Activated CD4-positive, alpha-beta T cell treated with anti-CD3 and anti-CD28 coated beads, Interleukin-2, amount 50 U/mL, for 1 hour (primary cell): ENCODE results near the gene IKBKG.
"Not testable (repeated sequence)": the region's sequence is repeated elsewhere in the genome, so short reads cannot be mapped to it uniquely, and the experiment has no call there.

ENCODE experiments used
- DNase-seq: peaks from one replicate; pipeline ENCODE4 v3.0.0-alpha.2; 2020

Gene IKBKG, protein sequence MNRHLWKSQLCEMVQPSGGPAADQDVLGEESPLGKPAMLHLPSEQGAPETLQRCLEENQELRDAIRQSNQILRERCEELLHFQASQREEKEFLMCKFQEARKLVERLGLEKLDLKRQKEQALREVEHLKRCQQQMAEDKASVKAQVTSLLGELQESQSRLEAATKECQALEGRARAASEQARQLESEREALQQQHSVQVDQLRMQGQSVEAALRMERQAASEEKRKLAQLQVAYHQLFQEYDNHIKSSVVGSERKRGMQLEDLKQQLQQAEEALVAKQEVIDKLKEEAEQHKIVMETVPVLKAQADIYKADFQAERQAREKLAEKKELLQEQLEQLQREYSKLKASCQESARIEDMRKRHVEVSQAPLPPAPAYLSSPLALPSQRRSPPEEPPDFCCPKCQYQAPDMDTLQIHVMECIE

DNA sequence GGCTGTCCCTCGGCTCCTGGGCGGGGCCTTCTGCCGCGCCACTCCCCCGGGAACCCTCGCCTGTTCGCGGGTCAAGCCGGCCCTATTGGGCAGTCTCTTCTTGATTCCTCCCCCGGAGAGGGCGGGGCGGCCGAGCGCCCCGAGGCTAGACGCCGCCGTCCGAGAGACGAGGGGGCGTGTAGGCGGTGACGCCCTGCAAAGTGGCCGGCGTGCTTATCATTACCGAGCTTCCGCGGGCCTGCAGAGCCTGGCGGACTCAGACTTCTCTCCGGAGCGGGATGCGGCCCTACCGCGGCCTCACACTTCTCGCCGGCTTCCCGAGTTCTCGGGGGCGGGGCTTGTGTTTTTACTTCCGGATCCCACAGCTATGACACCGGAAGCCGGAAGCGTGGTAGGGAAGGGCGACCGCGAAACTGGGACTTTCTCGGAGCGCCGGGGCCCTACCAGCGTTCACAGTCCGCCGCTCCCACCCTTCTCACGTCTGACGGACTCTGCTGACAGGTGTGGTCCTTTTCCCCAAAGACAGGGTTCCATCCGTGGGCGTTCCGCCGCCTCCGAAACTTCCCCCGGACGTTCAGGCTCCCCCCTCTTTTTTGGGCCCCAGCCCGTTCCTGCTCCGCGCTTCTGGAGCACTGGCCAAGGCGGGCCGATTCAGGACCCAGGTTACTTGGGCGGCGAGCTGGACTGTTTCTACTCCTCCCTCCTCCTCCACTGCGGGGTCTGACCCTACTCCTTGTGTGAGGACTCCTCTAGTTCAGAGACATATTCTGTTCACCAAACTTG lies at the start of gene IKBKG:
IKBKG (plus strand) TSS at position 376 of the 783 bp plus-strand sequence. CDS start 4,383 bp downstream, outside the sequence.
- peak; percentile 82 for DNase-seq

DNA sequence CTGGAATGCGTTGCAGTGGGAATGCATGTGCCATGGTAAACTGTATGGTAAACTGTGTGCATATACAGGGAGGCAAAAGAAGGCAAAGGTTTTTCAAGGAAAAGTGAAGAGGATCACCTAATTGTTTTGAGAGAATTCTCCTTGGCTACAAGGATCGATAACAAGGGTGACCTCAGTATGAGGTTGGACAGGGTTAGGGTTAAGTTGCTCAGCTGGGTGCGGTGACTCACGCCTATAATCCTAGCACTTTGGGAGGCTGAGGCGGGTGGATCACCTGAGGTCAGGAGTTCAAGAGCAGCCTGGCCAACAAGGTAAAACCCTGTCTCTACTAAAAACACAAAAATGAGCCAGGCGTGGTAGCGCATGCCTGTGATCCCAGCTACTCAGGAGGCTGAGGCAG lies 46.0 kb upstream of the IKBKG start:
- DNase-seq: not testable (repeated sequence)

DNA sequence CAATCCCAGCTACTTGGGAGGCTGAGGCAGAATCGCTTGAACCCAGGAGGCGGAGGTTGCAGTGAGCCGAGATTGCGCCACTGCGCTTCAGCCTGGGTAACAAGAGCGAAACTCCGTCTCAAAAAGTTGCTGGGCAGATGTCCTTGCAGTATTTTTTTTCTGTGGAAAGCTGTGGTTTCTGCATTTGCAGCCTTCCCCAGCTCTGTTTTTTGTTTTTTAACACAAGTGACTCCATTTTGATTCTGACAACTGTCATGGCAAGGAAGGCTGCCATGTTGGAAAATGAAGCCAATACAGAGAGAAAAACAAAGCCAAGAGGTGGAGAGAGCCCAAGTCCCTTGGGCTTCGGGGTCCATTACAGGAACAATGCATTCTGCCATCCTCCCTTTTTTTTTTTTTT lies 45.3 kb upstream of the IKBKG start:
- DNase-seq: no peak

DNA sequence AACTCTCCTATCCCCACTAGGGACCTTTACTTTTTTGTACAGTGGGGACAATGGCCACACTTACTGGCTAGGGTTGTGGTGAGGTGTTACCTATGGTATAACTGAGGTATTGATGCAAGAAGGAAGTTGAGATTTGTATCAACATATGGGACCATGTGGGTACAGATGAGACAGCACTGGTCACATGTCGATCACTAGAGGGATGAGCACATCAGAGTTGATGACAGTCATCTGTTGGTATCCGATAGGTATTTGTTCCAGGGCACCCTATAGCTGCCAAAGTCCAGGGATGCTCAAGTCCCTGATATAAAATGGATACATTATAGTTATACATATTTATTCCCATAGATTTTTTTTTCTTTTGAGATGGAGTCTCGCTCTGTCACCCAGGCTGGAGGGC lies 44.4 kb upstream of the IKBKG start:
- no peak for DNase-seq

DNA sequence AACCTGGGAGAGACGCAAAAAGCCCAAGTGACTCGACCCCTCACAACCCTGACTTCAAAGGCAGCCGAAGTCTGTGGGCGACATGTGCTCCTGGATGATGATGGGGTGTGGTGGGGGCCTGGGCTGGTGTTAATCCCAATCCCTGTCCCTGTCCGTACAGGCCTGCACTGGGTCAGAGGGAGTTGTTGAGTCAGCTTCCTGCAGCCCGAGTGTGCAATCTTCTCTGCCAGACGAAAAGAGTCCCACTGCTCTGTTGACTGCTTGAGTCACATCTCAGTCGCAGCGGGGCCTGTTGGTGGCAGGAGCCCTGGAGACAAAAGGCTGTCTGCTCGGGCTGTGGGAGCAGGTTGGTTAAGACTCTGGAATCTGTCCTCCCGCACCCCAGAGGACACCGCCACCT lies 41.7 kb upstream of the IKBKG start:
- no peak for DNase-seq

DNA sequence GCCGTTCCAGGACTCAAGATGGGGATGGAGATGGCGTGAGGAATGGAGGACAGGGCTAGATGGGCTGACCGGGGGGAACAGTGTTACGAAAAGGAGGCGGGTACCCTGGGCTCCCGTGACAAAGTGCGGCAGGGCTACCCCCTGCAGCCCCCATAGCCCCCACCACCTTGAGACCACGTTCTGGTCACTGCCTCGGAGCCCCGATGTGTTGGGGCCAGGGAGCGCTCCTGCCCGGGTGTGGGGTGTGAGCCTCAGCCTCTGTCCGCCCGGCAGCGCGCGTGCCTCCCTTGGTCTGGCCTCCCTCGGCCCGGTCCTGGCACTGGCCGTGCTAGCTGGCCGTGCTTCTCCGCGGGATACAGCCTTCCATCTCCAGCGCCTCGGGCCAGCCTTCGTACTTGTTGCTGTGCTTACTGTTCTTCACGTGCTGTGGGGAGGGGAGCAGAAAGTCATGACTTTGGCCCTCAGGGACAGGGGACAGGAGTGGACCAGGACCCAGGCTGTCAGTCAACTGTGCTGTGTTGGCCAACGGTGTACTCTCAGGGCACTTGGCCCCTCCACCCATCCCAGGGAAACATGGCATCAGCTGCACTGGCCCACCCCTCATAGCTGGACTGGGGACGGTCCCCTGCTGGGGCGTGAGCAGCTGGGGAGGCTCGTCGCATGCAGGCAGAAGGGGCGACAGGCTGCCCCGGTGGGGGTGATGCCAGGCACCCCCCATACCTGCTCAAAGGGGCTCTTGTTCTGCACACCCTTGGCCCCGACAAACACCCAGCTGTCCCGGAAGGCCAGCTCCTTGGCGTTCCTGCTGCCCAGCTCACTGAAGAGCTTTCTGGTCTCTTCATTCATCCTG lies 40.7 kb upstream of the IKBKG start:
- no peak for DNase-seq

DNA sequence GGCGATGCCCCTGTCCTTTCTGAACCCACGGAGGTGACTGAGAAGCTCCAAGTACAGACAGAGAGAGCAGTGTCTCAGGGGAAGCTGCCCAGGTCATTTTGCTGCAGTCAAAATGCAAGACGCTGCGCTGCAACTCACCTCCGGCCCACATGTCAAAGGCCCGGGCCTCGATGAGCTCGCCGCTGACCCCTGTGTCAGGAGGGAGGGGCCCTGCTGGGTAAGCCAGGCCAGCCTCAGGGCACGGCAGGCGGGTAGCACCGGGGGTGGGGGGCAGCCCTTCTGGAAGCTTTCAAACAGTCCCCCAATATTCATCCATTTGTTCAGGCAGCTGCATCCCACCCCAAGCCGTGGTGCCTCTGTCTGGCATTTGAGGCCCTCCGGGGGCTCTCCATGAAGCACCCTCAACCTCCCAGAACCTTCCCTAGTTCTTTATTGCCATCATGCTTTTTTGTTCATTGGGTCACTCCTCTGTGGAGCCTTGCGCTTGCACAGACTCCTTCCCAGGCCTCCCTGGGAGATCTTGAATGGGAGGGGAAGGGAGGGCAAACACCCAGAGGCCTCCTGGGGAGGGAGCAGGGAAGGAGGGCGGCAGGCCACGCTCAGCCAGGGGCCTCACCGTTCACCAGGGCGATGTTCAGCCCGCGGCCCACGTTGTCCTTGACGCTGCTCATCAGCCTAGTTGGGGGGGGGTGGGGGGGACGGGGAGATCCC lies 39.6 kb upstream of the IKBKG start:
- no peak for DNase-seq

DNA sequence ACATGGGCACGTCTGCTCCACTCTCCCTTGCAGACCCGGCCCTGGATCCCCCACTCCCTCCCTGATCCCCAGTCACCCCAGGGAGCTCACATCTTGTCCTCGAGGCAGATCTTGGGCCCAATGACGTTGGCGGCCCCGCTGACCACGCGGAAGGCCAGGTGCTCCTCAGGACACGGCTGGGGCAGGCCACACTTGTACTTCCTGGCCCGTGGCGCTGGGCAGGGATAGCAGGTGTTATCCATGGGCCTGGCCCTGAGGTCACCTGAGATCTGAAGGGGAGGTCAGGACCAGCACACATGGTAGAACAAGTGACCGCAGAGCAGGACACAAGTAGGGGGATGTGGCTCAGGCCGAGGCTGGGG lies 39.1 kb upstream of the IKBKG start:
- DNase-seq: no peak

DNA sequence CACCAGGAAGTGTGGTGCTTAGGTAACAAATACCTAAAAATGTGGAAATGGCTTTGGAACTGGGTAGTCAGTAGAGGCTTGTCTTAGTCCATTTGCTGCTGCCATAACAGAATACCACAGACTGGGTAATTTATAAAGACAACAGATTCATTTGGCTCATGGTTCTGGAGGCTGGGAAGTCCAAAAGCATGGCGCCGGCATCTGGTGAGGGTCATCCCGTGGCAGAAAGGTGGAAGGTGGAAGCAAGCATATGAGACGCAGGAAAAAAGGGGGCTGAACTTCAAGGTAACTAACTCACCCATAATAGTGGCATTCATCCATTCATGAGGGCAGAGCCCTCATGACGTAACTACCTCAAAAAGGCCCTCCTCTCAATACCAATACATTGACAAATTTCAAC lies 38.0 kb upstream of the IKBKG start:
- DNase-seq: no peak

DNA sequence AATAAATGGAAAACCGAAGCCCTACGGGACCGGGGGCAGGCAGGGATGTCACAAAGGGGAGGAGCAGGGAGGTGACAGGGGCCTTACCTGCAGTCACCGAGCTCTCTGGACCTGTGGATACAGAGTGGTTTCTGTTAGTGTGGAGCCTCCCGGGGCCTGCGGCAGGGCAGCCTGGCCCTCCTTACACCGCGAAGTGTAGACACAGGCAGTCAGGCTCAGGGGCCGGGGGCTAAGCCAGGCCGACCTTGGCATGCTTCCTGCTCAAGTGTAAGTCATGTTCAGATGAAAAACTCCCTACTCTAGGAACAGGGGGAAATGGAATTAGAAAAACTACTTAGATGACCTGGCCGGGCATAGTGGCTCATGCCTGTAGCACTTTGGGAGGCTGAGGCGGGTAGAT lies 35.7 kb upstream of the IKBKG start:
- DNase-seq: no peak

DNA sequence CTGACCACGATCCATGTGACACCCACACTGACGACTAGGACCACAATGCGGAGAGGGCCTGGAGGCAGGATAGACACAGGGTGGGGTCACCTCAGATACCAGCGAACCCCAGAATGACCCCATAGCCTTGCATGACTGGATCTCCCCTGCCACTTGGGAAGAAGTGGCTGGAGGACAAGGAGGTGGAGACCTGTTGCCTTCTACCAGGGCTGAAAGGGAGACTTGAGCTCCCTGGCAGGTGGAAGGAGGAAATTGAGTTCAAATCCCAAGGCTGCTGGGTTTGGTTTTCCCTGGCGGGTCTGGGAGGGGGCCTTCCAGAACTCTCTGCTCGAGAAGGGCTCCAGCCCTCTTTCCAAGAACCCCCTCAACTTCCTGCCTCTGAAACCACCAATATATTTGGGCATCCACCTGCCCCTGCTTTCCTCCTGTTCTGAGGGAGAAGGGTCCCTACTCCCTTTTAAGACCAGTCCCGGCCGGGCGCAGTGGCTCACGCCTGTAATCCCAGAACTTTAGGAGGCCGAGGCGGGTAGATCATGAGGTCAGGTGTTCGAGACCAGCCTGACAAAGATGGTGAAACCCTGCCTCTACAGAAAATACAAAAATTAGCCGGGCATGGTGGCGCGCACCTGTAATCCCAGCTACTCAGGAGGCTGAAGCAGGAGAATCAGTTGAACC lies 34.4 kb upstream of the IKBKG start:
- no peak for DNase-seq

DNA sequence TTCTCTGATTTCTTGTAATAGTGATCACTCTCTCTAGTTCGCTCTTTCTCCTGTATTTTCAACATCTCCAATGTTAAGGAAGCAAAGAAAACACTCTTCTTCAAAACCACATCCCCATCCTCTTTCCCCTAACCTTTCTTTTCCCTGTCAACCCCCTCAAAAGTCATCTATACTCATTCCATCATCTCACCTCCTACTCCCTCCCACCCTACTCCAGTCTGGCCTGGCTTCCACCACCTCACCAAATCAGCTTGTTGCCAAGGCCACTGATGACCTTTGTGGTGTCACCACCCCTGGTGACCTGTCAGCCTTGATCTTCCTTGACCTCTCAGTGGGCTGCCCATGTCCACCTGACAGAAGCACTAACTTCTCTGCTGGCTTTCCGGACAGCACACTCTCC lies 33.7 kb upstream of the IKBKG start:
- no peak for DNase-seq

DNA sequence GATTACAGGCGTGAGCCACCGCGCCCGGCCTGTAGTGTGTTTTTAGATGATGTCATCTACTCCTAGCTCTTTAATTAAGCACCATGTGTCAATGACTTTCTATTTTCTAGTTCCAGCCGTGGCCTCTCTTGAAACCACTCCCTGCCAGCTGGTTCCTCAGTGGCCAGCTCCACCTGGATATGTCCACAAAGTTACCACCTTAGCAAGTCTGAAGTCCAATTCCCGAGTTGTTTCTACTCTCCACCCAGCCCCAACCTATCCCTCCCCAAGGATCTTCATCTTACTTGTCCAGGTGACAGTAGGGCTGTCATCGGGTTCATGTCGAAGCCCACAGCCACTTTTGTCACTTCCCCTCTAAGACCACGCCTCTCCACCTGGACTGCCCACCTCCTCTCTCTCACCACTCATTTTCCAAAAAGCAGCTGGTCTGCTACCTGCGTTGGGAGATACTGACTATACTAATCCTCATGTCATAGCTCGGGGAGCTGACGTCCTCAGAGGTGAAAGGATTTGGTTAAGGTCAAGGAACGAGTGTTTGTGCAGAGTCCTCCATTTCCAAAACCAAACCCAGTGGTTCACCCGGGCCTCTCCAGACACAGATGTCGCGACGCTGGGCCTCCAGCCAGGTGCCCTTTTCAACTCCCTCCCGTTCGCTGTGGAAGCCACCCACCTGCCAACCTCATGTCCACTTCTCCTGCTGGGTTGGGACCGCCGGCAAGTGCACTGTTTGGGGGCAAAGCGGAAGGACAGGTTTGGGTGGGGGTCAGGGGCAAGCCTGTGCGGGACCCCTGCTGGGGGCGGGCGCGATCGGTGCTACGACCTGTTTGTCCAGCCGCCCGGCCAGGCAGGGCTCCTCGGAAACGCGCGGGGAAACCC lies 32.1 kb upstream of the IKBKG start:
- DNase-seq: no peak

DNA sequence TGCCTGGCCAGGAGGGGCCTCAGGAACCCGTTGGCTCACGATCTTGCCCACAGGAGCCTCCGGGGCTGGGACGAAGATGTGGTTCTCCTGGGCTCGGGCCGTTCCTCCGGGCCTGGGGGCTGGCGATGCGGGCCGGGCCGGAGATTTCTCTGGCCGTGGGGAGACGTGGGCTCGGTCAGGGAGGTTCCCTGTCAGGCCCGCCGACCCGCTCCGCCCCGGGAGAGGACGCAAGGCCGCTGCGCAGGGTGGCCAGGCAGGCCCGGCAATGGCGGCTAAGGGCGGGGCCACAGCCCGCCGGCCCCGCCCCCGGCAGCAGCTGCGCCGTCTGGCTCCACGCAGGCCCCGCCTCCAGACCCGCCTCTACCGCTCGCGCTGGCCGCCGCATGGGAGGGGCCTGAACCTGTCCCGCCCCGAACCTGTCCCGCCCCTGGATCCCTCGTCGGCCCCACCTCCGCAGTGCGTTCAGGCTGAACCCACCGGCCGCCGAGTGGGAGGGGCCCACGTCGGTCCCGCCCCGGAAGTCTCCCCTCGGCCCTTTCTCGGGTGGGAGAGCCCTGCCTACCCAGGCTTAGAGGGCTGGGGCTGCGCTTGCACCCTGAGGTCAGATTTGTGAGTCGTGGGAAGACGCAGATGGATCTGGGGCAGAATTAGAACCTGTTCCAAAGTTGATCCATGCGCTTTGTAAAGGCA lies 31.3 kb upstream of the IKBKG start, which contains the start of gene FAM3A:
FAM3A (minus strand) TSS at position 267 of the 690 bp plus-strand sequence. CDS start 460 bp downstream, outside the sequence.
- peak; percentile 90 for DNase-seq

DNA sequence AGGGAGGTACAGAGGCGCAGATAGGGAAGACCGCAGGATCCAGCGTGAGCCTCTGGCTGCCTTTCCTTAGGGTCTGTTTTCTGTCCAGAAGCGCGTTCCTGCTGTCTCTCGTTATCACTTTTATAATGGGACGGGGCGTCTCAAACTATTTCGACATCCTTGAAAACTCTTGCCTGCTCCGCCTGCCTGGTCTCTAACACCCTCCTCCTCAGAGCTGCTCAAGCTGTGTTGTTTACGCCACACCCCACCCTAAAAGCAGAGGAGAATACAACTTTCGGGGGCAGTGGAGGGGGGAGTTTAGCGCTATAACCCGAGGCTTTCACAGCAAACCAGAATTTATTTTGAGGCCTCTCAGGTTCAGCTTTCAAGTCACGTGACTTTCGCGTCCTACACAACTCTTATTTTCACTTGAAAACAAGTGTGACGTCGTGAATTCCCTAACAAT lies 30.7 kb upstream of the IKBKG start:
- no peak for DNase-seq

DNA sequence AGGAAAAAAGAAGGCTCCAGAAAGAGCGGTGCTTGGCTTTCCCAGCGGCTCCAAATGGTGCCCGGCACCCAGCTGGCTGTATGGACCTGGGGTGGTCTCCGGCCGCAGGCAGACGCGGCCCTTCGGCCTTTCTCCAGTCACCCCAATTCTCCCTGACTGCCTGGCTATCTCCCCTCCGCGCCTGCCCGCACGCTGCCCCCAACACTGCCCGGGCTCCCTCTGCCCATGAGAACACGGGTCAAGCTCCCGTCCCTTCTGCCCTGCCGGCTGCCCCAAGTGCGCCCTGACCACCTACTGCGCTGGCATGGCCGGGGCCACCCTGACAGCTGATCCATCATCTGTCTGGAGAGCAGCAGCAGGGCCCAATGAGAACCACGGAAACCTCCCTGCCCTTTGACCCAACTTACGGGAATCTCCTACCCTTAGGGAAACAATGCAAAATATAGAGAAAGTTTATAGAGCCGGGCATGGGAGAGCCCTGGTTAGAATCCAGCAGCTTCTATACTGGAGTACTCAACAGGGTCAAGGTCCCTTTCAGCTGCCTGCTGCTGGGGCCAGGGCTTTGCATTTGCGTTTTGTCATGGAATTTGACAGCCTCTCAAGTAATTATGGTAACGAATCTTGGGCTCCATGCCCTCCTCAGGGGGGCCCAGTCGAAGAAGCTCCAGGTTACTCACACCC lies 30.2 kb upstream of the IKBKG start:
- no peak for DNase-seq

DNA sequence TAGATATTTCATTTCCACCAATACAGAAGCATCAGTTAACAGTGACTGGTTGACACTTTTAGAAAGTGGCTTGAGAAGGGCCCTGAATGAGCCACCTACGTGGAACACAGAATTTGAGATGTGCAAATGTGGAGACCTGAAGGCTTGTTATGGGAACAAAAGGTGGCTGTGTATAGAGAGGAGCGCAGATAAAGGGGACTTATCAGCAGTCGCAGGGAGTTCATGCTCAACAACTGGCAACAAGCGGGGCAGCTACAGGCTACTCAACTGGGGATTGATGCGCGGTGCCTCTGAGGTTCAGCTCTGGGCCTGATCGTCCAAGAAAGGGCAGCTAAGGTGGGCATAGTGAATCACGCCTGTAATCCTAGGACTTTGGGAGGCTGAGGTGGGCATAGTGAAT lies 28.0 kb upstream of the IKBKG start:
- DNase-seq: no peak

DNA sequence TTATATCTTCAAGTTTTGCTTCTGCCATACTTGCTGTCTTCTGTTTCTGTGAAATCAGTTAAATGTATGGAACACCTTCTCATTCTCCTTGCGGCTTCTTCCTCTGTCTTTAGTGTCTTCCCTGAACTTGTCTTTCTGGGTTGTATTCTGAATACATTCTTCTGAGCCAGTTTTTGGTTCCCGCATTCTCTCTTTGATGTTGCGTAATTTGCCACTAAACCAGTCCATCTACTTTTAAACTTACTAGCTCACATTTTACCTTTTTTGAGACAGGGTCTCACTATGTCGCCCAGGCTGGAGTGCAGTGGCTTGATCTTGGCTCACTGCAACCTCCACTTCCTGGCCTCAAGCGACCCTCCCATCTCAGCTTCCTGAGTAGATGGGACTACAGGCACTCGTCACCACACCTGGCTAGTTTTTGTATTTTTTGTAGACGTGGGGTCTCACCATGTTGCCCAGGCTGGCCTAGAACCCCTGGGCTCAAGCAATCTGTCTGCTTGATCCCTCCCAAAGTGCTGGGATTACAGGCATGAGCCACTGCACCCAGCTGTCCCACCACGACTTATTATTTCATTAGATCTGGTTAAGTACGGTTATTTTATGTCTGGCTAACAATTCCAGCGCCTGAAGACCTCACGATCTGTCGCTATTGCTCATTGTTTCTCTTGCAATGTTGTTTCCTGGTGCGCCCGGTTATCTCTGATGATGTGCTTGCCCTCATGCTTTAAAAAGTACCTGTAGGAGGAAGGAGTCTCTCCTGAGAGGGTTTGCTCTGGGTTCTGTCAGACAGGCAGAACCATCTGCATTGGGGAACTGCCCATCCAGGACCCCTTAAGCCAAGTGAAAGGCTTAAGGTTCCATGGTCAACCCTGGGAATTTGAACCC lies 21.6 kb upstream of the IKBKG start:
- no peak for DNase-seq
